Stomach smooth muscle (tissue), 2 donors: ENCODE measurements around the gene RORC.

ENCODE experiments used
- H3K27ac ChIP-seq: one replicate; pipeline ENCODE4 v1.7.0; 2013; ENCODE audit warnings: mild to moderate bottlenecking, low read length, inconsistent platforms
- H3K27me3 ChIP-seq, 2 donors: one replicate each; pipeline ENCODE4 v1.7.0; 2013; ENCODE audit warnings: low read length in 2 of 2; ENCODE audit not compliant: insufficient read depth in 2 of 2, control insufficient read depth in 1 of 2
- H3K36me3 ChIP-seq, 2 donors: one replicate each; pipeline ENCODE4 v1.7.0; 2013; ENCODE audit warnings: low read length in 2 of 2; ENCODE audit not compliant: control insufficient read depth in 2 of 2, insufficient read depth in 2 of 2
- H3K4me1 ChIP-seq: one replicate; pipeline ENCODE4 v1.7.0; 2013; ENCODE audit warnings: low read length; ENCODE audit not compliant: control insufficient read depth, insufficient read depth
- H3K4me3 ChIP-seq, 2 donors: one replicate each; pipeline ENCODE4 v1.7.0; 2013; ENCODE audit warnings: low read length in 2 of 2
- H3K9ac ChIP-seq, 2 donors: one replicate each; pipeline ENCODE4 v1.7.0; 2013; ENCODE audit warnings: low read length in 2 of 2, mild to moderate bottlenecking in 1 of 2
- H3K9me3 ChIP-seq, 2 donors: one replicate each; pipeline ENCODE4 v1.7.0; 2013; ENCODE audit warnings: low read length in 2 of 2; ENCODE audit not compliant: control insufficient read depth in 2 of 2
- donor health status: healthy.
- donor health status: Pancreatic carcinoma.

RORC gene

GRCh38 chr1:151847867-151848596 is 16.4 kb upstream of the RORC start:
- H3K36me3 ChIP-seq, result no peaks in the 10 kb centered on the region
- no peak overlapping the region for H3K9ac ChIP-seq
- no peak overlapping the region for H3K27ac ChIP-seq
- H3K4me3 ChIP-seq, result no peak overlapping the region
- no peaks in the 10 kb centered on the region for H3K9me3 ChIP-seq
- H3K27me3 ChIP-seq, result peaks cover 23 to 28% of the 10 kb centered on the region in 2 donors
- H3K4me1 ChIP-seq, result no peaks in the 10 kb centered on the region

- H3K9me3 ChIP-seq, result no peaks in the 10 kb centered on the region
- no peak overlapping the region for H3K27ac ChIP-seq
- H3K36me3 ChIP-seq, result no peaks in the 10 kb centered on the region
- no peak overlapping the region for H3K4me3 ChIP-seq
- H3K27me3 ChIP-seq, result peaks cover 18 to 21% of the 10 kb centered on the region in 2 donors
- H3K9ac ChIP-seq, result no peak overlapping the region
- no peaks in the 10 kb centered on the region for H3K4me1 ChIP-seq
Observed at GRCh38 chr1:151846686-151847237, 15.2 kb upstream of the RORC start.

- Histone ChIP-seq H3K9ac (no peak overlapping the region), H3K36me3 (no peaks in the 10 kb centered on the region), H3K4me1 (no peaks in the 10 kb centered on the region), H3K27me3 (peaks cover 18 to 22% of the 10 kb centered on the region in 2 donors), H3K4me3 (no peak overlapping the region), H3K27ac (no peak overlapping the region), H3K9me3 (no peaks in the 10 kb centered on the region)
Observed at GRCh38 chr1:151846062-151846568, 14.5 kb upstream of the RORC start.

GRCh38 chr1:151843398-151843797 is 11.8 kb upstream of the RORC start:
- no peak overlapping the region for H3K9ac ChIP-seq
- peaks cover 33 to 40% of the 10 kb centered on the region in 2 donors for H3K27me3 ChIP-seq
- H3K9me3 ChIP-seq, result no peaks in the 10 kb centered on the region
- H3K27ac ChIP-seq, result no peak overlapping the region
- no peaks in the 10 kb centered on the region for H3K36me3 ChIP-seq
- H3K4me3 ChIP-seq, result no peak overlapping the region
- H3K4me1 ChIP-seq, result peaks cover 15% of the 10 kb centered on the region

- Histone ChIP-seq H3K27ac (no peak overlapping the region), H3K9ac (no peak overlapping the region), H3K4me3 (no peak overlapping the region), H3K27me3 (peaks cover 40 to 49% of the 10 kb centered on the region in 2 donors), H3K9me3 (no peaks in the 10 kb centered on the region), H3K4me1 (peaks cover 24% of the 10 kb centered on the region), H3K36me3 (no peaks in the 10 kb centered on the region)
Observed at GRCh38 chr1:151841141-151841540, 9.5 kb upstream of the RORC start.

DNA sequence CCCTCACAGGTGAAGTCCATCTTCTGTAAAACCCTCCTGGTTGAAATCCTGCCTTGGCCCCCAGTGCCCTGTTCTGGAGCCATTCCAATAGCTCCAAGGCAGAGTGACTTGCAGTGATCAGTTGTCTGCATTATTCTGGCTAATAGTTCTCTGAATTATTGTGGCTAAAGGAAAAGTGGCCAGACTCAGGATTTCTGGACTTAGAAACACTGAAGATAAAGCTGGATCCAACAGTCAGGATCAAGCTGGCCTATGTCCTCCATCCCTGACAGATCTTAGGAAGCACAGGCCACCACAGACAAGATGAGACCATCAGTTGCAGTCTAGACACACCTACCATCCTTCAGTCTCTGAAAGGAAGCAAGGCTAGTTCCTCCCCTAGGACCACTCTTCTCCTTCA is 8.8 kb upstream of the RORC start:
- Histone ChIP-seq H3K27me3 (peaks cover 38 to 46% of the 10 kb centered on the region in 2 donors), H3K36me3 (no peaks in the 10 kb centered on the region), H3K27ac (no peak overlapping the region), H3K9me3 (no peaks in the 10 kb centered on the region), H3K4me3 (no peak overlapping the region), H3K9ac (no peak overlapping the region), H3K4me1 (peaks cover 24% of the 10 kb centered on the region)

DNA sequence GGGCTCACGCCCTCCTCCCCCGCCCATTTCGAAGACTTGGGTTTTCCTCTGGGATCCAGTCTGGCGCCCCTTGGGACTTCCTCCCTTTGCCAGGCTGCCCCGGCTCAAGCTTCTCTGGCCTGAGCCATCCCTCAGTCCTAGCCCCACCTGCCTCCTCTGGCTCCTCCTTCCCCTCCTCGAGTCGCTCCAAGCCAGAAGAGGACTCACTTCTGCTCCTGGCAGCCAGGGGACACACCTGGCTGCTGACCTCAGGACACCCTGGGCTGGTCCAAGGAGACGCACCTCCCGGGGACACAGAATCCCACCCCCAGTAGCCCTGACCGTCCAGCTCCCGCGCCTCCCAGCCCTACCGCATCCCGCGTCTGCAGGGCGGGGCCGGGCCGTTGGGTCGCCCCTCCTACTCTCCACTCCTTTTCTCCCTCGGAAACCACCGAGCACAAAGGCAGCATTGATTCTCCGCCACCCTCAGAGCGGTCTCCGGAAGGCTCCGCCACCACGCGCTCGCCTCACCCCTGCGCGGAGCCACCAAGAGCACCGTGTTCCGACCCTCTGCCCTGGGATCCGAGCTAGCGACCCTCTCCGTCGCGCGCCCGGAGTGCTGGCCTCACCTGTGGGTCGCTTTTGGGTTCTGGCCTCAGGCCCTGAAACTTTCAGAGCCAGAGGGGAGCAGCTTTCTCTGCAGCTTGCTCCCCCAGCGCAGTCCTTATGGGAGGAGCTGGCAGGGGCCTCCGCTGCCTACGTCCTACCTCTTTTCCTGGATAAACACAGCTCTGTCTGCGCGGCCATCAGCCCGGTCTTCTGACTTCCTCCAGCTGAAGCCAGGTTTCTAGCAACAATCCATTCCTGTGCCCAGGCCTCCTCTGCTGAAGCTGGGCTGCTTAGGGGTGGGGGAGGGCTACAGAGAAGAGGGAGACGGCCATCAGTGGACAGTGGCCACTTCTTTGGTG is 8.1 kb upstream of the RORC start, which contains the start of gene C2CD4D:
Gene C2CD4D (minus strand): TSS at position 364 of the 947 bp plus-strand sequence. CDS start 831 bp downstream, outside the sequence.
- Histone ChIP-seq H3K27me3 (peaks cover 42 to 46% of the 10 kb centered on the region in 2 donors), H3K4me1 (peaks cover 24% of the 10 kb centered on the region), H3K27ac (no peak within 1 kb of the TSS), H3K4me3 (peak within 1 kb of the TSS; percentile 32 to 68), H3K9ac (no peak within 1 kb of the TSS), H3K9me3 (no peaks in the 10 kb centered on the region), H3K36me3 (no peaks in the 10 kb centered on the region)

DNA sequence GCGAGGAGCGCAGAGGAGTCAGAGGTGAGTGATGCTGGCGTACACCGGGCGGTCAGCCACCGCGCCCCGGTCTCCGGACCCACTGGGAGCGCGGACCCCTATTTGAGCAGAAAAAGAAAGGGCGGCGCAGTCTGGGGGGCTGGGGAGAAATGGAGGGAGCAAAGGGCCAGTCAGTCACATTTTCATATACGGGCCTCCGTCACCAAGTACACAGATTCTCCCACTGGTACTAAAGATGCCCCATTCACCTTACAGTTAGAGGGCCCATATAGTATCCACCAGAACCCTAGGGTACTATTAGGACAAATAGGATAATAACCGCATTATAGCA is 7.4 kb upstream of the RORC start:
- Histone ChIP-seq H3K27ac (no peak overlapping the region), H3K4me1 (peaks cover 24% of the 10 kb centered on the region), H3K9ac (no peak overlapping the region), H3K9me3 (no peaks in the 10 kb centered on the region), H3K4me3 (peak overlapping the region in 1 of 2 donors; percentile 68), H3K27me3 (peaks cover 42% of the 10 kb centered on the region in 2 donors), H3K36me3 (no peaks in the 10 kb centered on the region)

- no peaks in the 10 kb centered on the region for H3K36me3 ChIP-seq
- no peak overlapping the region for H3K27ac ChIP-seq
- H3K9ac ChIP-seq, result no peak overlapping the region
- peaks cover 42 to 44% of the 10 kb centered on the region in 2 donors for H3K27me3 ChIP-seq
- H3K4me1 ChIP-seq, result peaks cover 24% of the 10 kb centered on the region
- H3K9me3 ChIP-seq, result no peaks in the 10 kb centered on the region
- H3K4me3 ChIP-seq, result peak overlapping the region; percentile 32 to 68
Observed at GRCh38 chr1:151838222-151839081, 6.8 kb upstream of the RORC start.

DNA sequence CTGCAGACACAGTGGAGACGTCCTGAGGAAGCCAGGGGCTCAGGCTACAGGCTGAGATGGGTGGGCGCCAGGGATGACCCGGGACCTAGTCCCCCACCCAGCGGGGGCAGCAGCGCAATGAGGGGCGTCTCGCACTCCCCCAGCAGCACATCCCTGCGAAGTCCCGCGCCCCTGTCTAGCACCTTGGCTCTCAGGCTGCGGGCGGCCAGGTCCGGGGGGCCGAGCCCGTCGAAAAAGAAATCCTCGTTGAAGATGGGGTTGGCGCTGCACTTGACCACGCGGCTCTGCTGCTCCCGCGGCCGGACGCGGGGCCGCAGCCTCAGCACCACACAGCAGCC is 6.3 kb upstream of the RORC start:
- no peak overlapping the region for H3K9ac ChIP-seq
- H3K27ac ChIP-seq, result no peak overlapping the region
- no peaks in the 10 kb centered on the region for H3K9me3 ChIP-seq

More for the DNA sequence above, 6.3 kb upstream of the RORC start:
- H3K4me1 ChIP-seq, result peaks cover 25% of the 10 kb centered on the region
- peak overlapping the region in 1 of 2 donors; percentile 68 for H3K4me3 ChIP-seq
- H3K36me3 ChIP-seq, result no peaks in the 10 kb centered on the region
- H3K27me3 ChIP-seq, result peaks cover 42 to 44% of the 10 kb centered on the region in 2 donors
